Mesendoderm (in vitro differentiated cells): ENCODE measurements around the gene NPHS1.
"Not testable (repeated sequence)": the region's sequence is repeated elsewhere in the genome, so short reads cannot be mapped to it uniquely, and the experiment has no call there.

Experiments
- DNase-seq: peaks from one replicate; pipeline ENCODE4 v3.0.0; 2013
- H2AK5ac ChIP-seq: 2 replicates; pipeline ENCODE4 v1.6.1; 2013; ENCODE audit warnings: low read length, inconsistent platforms
- H2BK120ac ChIP-seq: 2 replicates; pipeline ENCODE4 v1.6.1; 2013; ENCODE audit warnings: low read depth, mild to moderate bottlenecking, low read length, moderate library complexity, mixed read lengths
- H2BK15ac ChIP-seq: replicated peaks from 2 replicates; pipeline ENCODE4 v1.6.1; 2013; ENCODE audit warnings: low read depth, mild to moderate bottlenecking, moderate library complexity
- H2BK5ac ChIP-seq: 2 replicates; pipeline ENCODE4 v1.6.1; 2013; ENCODE audit warnings: low read length, inconsistent platforms
- H3K18ac ChIP-seq: 2 replicates; pipeline ENCODE4 v1.6.1; 2013; ENCODE audit warnings: mild to moderate bottlenecking, low read length, mixed read lengths
- H3K23ac ChIP-seq: one replicate; pipeline ENCODE4 v1.6.1; 2013; ENCODE audit warnings: low read length
- H3K27ac ChIP-seq: 2 replicates; pipeline ENCODE4 v1.5.1; 2013; ENCODE audit warnings: low read depth, mild to moderate bottlenecking, inconsistent platforms, low read length, moderate library complexity
- H3K27me3 ChIP-seq: 2 replicates; pipeline ENCODE4 v1.6.1; 2013; ENCODE audit warnings: low read length, control low read depth, mild to moderate bottlenecking, inconsistent platforms; ENCODE audit not compliant: insufficient read depth, poor library complexity
- H3K36me3 ChIP-seq: 2 replicates; pipeline ENCODE4 v1.6.1; 2013; ENCODE audit warnings: low read length, inconsistent platforms; ENCODE audit not compliant: control insufficient read depth, insufficient read depth
- H3K4ac ChIP-seq: one replicate; pipeline ENCODE4 v1.6.1; 2013; ENCODE audit warnings: low read depth, mild to moderate bottlenecking, low read length, moderate library complexity
- H3K4me1 ChIP-seq: 2 replicates; pipeline ENCODE4 v1.6.1; 2013; ENCODE audit warnings: low read depth, low read length, inconsistent platforms; ENCODE audit not compliant: control insufficient read depth
- H3K4me2 ChIP-seq: 2 replicates; pipeline ENCODE4 v1.6.1; 2013; ENCODE audit warnings: low read length
- H3K4me3 ChIP-seq: 2 replicates; pipeline ENCODE4 v1.5.1; 2013; ENCODE audit warnings: mild to moderate bottlenecking, low read length
- H3K56ac ChIP-seq: one replicate; pipeline ENCODE4 v1.6.1; 2013; ENCODE audit warnings: low read length
- H3K79me1 ChIP-seq: 2 replicates; pipeline ENCODE4 v1.6.1; 2013; ENCODE audit warnings: low read length, inconsistent platforms
- H3K79me2 ChIP-seq: 2 replicates; pipeline ENCODE4 v1.6.1; 2013; ENCODE audit warnings: mild to moderate bottlenecking, low read length; ENCODE audit not compliant: control insufficient read depth, insufficient read depth
- H3K9ac ChIP-seq: 2 replicates; pipeline ENCODE4 v1.6.1; 2013; ENCODE audit warnings: low read length, inconsistent platforms
- H4K5ac ChIP-seq: one replicate; pipeline ENCODE4 v1.6.1; 2013; ENCODE audit warnings: low read length
- H4K8ac ChIP-seq: one replicate; pipeline ENCODE4 v1.6.1; 2013; ENCODE audit warnings: low read depth, mild to moderate bottlenecking, control low read depth, low read length, moderate library complexity
- WGBS: extraction: QIAGEN DNeasy Blood & Tissue Kit; methylation state at CpG from one replicate; pipeline ENCODE4 v1.1.7; 2013; ENCODE audit warnings: low lambda C conversion rate, missing lambda C conversion rate; ENCODE audit not compliant: insufficient coverage; ENCODE audit errors: extremely low coverage; 5-methylcytosine and 5-hydroxymethylcytosine counted together

The NPHS1 gene

DNA sequence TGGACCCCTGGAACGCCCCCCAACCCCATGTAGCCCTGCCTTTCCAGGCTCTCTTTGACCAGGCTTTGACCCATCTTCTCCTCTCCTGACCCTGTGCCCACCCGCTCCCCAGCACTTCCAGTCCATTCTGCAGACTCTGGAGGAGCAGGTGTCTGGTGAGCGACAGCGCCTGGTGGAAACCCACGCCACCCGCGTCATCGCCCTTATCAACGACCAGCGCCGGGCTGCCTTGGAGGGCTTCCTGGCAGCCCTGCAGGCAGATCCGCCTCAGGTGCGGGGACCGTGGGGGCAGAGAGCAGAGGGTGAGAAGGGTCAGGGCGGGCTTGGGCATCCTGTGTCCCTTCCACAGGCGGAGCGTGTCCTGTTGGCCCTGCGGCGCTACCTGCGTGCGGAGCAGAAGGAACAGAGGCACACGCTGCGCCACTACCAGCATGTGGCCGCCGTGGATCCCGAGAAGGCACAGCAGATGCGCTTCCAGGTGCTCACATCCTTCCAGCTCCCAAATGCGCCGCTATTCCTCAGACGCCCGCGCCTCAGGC, 22.2 kb upstream of the NPHS1 start:
- Histone ChIP-seq H3K4me3 (no peak overlapping the region), H3K4me2 (no peak overlapping the region), H3K4me1 (no peaks in the 10 kb centered on the region), H2BK15ac (no peak overlapping the region), H4K8ac (no peak overlapping the region), H3K4ac (no peak overlapping the region), H2AK5ac (no peak overlapping the region), H3K27ac (no peak overlapping the region), H3K9ac (no peak overlapping the region), H2BK5ac (no peak overlapping the region), H3K23ac (no peak overlapping the region), H3K56ac (no peak overlapping the region), H3K27me3 (no peaks in the 10 kb centered on the region), H3K36me3 (no peaks in the 10 kb centered on the region), H3K18ac (no peak overlapping the region), H3K79me2 (no peaks in the 10 kb centered on the region), H2BK120ac (no peak overlapping the region), H4K5ac (no peak overlapping the region), H3K79me1 (no peaks in the 10 kb centered on the region)
- no CpG with 5 or more reads among the region's 32 CpGs for WGBS
- no peak for DNase-seq

DNA sequence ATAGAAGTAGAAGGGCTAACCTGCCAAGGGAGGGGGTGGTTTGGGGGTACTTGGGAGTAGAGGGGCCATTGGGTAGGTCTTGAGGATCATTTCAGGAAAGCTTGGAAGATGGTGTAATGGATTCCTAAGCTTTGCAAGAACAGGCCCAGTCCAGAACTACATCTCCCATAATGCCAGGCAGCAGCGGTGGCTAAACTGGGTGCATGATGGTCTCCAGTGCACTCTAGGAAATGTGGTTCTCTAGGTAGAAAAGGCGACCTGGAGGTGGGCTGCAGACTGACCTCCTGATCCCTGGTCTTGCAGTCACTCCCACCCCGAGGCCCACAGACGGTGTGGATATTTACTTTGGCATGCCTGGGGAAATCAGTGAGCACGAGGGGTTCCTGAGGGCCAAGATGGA, 19.9 kb upstream of the NPHS1 start:
- no peaks in the 10 kb centered on the region for H3K36me3 ChIP-seq
- H3K4me1 ChIP-seq = peaks cover 4% of the 10 kb centered on the region
- H3K79me2 ChIP-seq = no peaks in the 10 kb centered on the region
- no peak overlapping the region for H3K4me3 ChIP-seq
- no peak overlapping the region for H4K5ac ChIP-seq
- DNase-seq = peak; percentile 49
- H3K9ac ChIP-seq = no peak overlapping the region
- H2BK120ac ChIP-seq = no peak overlapping the region
- H3K27me3 ChIP-seq = no peaks in the 10 kb centered on the region
- no peak overlapping the region for H3K18ac ChIP-seq
- H3K4me2 ChIP-seq = no peak overlapping the region
- no peak overlapping the region for H3K4ac ChIP-seq
- H4K8ac ChIP-seq = no peak overlapping the region
- no peak overlapping the region for H2BK15ac ChIP-seq
- no peak overlapping the region for H2AK5ac ChIP-seq
- no peak overlapping the region for H3K23ac ChIP-seq
- H2BK5ac ChIP-seq = no peak overlapping the region
- no CpG with 5 or more reads among the region's 5 CpGs for WGBS
- no peaks in the 10 kb centered on the region for H3K79me1 ChIP-seq
- H3K56ac ChIP-seq = no peak overlapping the region
- no peak overlapping the region for H3K27ac ChIP-seq

DNA sequence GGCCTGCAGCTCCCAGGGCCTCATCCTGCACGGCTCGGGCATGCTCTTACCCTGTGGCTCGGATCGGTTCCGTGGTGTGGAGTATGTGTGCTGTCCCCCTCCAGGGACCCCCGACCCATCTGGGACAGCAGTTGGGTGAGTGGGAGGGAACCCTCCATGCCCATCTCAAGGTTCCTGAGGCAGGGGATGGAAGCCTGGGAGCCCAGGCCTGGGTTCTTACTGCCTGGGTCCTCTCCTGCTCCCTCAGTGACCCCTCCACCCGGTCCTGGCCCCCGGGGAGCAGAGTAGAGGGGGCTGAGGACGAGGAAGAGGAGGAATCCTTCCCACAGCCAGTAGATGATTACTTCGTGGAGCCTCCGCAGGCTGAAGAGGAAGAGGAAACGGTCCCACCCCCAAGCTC, 19.3 kb upstream of the NPHS1 start:
- H3K23ac ChIP-seq = no peak overlapping the region
- H3K27me3 ChIP-seq = no peaks in the 10 kb centered on the region
- H2BK120ac ChIP-seq = no peak overlapping the region
- H2BK15ac ChIP-seq = no peak overlapping the region
- H3K4me3 ChIP-seq = no peak overlapping the region
- H3K4me2 ChIP-seq = no peak overlapping the region
- no peak overlapping the region for H4K5ac ChIP-seq
- no peak overlapping the region for H2BK5ac ChIP-seq
- H3K79me2 ChIP-seq = no peaks in the 10 kb centered on the region
- H3K27ac ChIP-seq = no peak overlapping the region
- no peak overlapping the region for H2AK5ac ChIP-seq
- no peak overlapping the region for H3K56ac ChIP-seq
- H3K79me1 ChIP-seq = no peaks in the 10 kb centered on the region
- peaks cover 4% of the 10 kb centered on the region for H3K4me1 ChIP-seq
- H3K18ac ChIP-seq = no peak overlapping the region
- H3K4ac ChIP-seq = no peak overlapping the region
- H3K9ac ChIP-seq = no peak overlapping the region
- no CpG with 5 or more reads among the region's 12 CpGs for WGBS
- H3K36me3 ChIP-seq = no peaks in the 10 kb centered on the region
- H4K8ac ChIP-seq = no peak overlapping the region
- DNase-seq = no peak

- H3K4me1 ChIP-seq = peaks cover 4% of the 10 kb centered on the region
- no peak for DNase-seq
- no peak overlapping the region for H2BK5ac ChIP-seq
- H3K4me3 ChIP-seq = no peak overlapping the region
- H2BK15ac ChIP-seq = no peak overlapping the region
- H3K36me3 ChIP-seq = no peaks in the 10 kb centered on the region
- no peak overlapping the region for H3K56ac ChIP-seq
- H2AK5ac ChIP-seq = no peak overlapping the region
- H4K8ac ChIP-seq = no peak overlapping the region
- no peak overlapping the region for H3K9ac ChIP-seq
- no peak overlapping the region for H3K27ac ChIP-seq
- no peak overlapping the region for H2BK120ac ChIP-seq
- no peak overlapping the region for H4K5ac ChIP-seq
- H3K4me2 ChIP-seq = no peak overlapping the region
- no peaks in the 10 kb centered on the region for H3K79me2 ChIP-seq
- no peak overlapping the region for H3K23ac ChIP-seq
- no CpG with 5 or more reads among the region's 12 CpGs for WGBS
- H3K79me1 ChIP-seq = no peaks in the 10 kb centered on the region
- no peak overlapping the region for H3K18ac ChIP-seq
- H3K4ac ChIP-seq = no peak overlapping the region
- no peaks in the 10 kb centered on the region for H3K27me3 ChIP-seq
Measured at GRCh38 chr19:35870798-35871197, 18.5 kb upstream of the NPHS1 start.

- H3K27me3 ChIP-seq, H3K23ac ChIP-seq, H2AK5ac ChIP-seq, H3K4me1 ChIP-seq, H3K4me3 ChIP-seq, H3K56ac ChIP-seq, H2BK120ac ChIP-seq, H3K36me3 ChIP-seq, H3K79me2 ChIP-seq, H3K9ac ChIP-seq, H2BK5ac ChIP-seq, H3K4ac ChIP-seq, H4K8ac ChIP-seq, H3K18ac ChIP-seq, DNase-seq, H4K5ac ChIP-seq, H3K27ac ChIP-seq, H2BK15ac ChIP-seq, H3K79me1 ChIP-seq: not testable (repeated sequence)
- WGBS = no CpG with 5 or more reads among the region's 26 CpGs
- H3K4me2 ChIP-seq = peak overlapping the region; percentile 16
Measured at GRCh38 chr19:35870124-35870736, 17.9 kb upstream of the NPHS1 start.
